ENCODE results near the gene CBR4. TPM values are rescaled to one million over a fixed set of nuclear protein-coding genes. Genes with fewer than 3 reads are reported as not detected.

Gene CBR4
- total RNA-seq, 1 experiment from 2014 or later, result 31.6 TPM

DNA sequence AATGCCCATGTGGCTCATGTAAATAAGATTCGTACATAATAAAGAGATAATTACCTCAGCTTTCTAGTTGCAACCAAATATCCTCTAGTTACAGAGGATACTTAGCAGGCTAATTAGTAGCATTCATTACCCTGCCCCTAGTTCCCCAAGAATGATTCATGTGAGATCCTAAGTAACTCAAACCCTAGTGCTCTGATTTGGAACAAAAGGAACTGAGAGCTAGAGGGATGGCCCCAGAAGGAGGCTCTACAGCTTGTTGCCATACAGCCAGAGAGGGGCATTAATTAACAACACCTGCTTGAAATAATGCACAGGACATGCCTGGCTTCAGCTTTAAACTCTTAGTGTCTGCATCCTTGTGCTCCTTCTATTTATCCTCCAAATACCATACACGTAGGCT is 32.6 kb upstream of the CBR4 start:
- no TSS peak for BruUV-seq (replicated peaks)
- intact Hi-C loops (cut with micrococcal nuclease; ENCODE audit: unreplicated experiment), result no loop called here
- ChIA-PET POLR2A (ENCODE audit: low non-redundant PET) (no interaction called here), CTCF (no interaction called here)
- H3K4me1 ChIP-seq (ENCODE audit: insufficient read depth, low read length, poor library complexity, severe bottlenecking), result no peaks in the 10 kb centered on the region
- H3K27ac ChIP-seq (ENCODE audit: low read depth, low read length, poor library complexity, severe bottlenecking), result no peak overlapping the region
- no peaks in the 10 kb centered on the region for H3K27me3 ChIP-seq (replicated peaks; ENCODE audit: insufficient read depth, low read depth, low read length, poor library complexity)
- TF ChIP-seq EZH2 (IDR thresholded peaks at IDR 0.05; ENCODE audit: borderline replicate concordance, low read depth, low read length, poor library complexity, severe bottlenecking), result no peak
- TF ChIP-seq, protein P1, sequence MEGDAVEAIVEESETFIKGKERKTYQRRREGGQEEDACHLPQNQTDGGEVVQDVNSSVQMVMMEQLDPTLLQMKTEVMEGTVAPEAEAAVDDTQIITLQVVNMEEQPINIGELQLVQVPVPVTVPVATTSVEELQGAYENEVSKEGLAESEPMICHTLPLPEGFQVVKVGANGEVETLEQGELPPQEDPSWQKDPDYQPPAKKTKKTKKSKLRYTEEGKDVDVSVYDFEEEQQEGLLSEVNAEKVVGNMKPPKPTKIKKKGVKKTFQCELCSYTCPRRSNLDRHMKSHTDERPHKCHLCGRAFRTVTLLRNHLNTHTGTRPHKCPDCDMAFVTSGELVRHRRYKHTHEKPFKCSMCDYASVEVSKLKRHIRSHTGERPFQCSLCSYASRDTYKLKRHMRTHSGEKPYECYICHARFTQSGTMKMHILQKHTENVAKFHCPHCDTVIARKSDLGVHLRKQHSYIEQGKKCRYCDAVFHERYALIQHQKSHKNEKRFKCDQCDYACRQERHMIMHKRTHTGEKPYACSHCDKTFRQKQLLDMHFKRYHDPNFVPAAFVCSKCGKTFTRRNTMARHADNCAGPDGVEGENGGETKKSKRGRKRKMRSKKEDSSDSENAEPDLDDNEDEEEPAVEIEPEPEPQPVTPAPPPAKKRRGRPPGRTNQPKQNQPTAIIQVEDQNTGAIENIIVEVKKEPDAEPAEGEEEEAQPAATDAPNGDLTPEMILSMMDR (conservative IDR thresholded peaks at IDR 0.05; ENCODE audit: low read depth, low read length), result no peak
- H3K36me3 ChIP-seq (ENCODE audit: insufficient read depth, low read length, poor library complexity, severe bottlenecking), result no peaks in the 10 kb centered on the region
- H3K4me3 ChIP-seq (ENCODE audit: low read depth, low read length, poor library complexity, severe bottlenecking), result no peak overlapping the region
- H3K9me3 ChIP-seq (ENCODE audit: low read depth, low read length, poor library complexity, severe bottlenecking), result no peaks in the 10 kb centered on the region
- no peak for DNase-seq (ENCODE audit: low spot score)

DNA sequence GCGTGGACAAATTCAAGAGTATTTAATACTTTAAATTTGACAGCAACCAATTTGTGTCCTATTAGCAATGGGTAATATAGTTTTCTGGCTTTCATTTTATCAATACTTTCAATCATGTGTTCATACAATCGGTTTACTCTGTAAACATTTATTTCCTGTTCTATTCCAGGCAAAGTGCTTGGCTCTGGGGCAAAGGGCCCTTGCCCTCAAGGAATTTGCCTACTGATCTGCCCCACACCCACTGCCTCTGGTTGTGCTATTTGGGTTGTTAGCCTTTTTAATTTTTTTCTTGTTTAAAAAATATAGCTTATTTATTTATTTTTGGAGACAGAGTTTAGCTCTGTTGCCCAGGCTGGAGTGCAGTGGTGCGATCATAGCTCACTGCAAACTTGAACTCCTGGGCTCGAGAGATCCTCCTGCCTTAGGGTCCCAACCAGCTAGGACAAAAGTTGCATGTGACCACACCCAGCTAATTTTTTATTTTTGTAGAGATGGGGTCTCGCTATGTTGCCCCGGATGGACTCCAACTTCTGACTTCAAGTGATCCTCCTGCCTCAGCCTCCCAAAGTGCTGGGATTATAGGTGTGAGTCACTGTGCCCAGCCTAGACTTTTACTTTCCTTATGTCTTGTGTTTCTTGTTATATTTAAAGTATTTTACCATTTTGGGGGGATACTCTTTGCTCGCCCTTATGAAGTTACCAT is 30.7 kb upstream of the CBR4 start:
- H3K36me3 ChIP-seq (ENCODE audit: insufficient read depth, low read length, poor library complexity, severe bottlenecking), result no peaks in the 10 kb centered on the region
- no peak overlapping the region for H3K4me3 ChIP-seq (ENCODE audit: low read depth, low read length, poor library complexity, severe bottlenecking)
- CTCF ChIA-PET, result no interaction called here
- no peaks in the 10 kb centered on the region for H3K27me3 ChIP-seq (replicated peaks; ENCODE audit: insufficient read depth, low read depth, low read length, poor library complexity)
- TF ChIP-seq EZH2 (IDR thresholded peaks at IDR 0.05; ENCODE audit: borderline replicate concordance, low read depth, low read length, poor library complexity, severe bottlenecking), result no peak
- TF ChIP-seq, protein P1 (conservative IDR thresholded peaks at IDR 0.05; ENCODE audit: low read depth, low read length), result no peak
- no peaks in the 10 kb centered on the region for H3K9me3 ChIP-seq (ENCODE audit: low read depth, low read length, poor library complexity, severe bottlenecking)
- no peaks in the 10 kb centered on the region for H3K4me1 ChIP-seq (ENCODE audit: insufficient read depth, low read length, poor library complexity, severe bottlenecking)
- DNase-seq (ENCODE audit: low spot score), result no peak
- no peak overlapping the region for H3K27ac ChIP-seq (ENCODE audit: low read depth, low read length, poor library complexity, severe bottlenecking)
- BruUV-seq (replicated peaks), result no TSS peak
- intact Hi-C loops (cut with micrococcal nuclease; ENCODE audit: unreplicated experiment), result no loop called here
- POLR2A ChIA-PET (ENCODE audit: low non-redundant PET), result no interaction called here

DNA sequence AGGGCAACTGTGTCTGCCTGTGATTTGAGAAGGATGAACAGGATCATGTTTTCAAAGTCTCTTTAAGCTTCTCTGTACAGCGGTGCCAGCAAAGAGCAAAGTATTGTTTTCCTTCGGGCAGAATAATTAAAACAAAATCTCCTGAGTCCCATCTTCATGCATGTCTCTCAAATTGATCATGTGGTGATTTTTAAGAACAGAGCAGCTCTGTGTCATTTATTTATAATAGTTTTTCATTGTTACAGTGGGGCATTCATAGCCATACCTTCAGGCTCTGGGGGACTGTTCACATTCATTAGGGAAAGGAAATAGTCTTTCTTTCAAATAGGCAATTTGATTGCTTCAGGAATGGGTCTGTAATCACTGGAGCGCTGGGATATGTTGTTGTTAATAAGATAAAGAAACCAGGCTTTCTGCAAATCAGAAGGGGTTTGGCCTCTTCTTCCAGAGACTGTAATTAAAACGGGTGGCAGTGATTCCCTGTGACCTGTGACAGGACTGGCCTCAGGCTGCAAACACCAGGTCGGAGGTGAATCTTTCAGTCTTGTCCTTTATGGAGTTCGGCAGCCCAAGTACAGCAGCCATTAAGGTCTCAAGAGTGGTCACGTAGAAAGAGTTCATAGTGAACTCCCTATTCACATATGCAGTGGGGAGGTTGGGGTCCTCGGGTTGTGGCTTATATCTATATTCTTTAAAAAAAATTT is 29.3 kb upstream of the CBR4 start:
- Histone ChIP-seq H3K27ac (ENCODE audit: low read depth, low read length, poor library complexity, severe bottlenecking) (no peak overlapping the region), H3K9me3 (ENCODE audit: low read depth, low read length, poor library complexity, severe bottlenecking) (no peaks in the 10 kb centered on the region), H3K36me3 (ENCODE audit: insufficient read depth, low read length, poor library complexity, severe bottlenecking) (no peaks in the 10 kb centered on the region), H3K27me3 (replicated peaks; ENCODE audit: insufficient read depth, low read depth, low read length, poor library complexity) (no peaks in the 10 kb centered on the region), H3K4me1 (ENCODE audit: insufficient read depth, low read length, poor library complexity, severe bottlenecking) (no peaks in the 10 kb centered on the region), H3K4me3 (ENCODE audit: low read depth, low read length, poor library complexity, severe bottlenecking) (no peak overlapping the region)
- no TSS peak for BruUV-seq (replicated peaks)
- POLR2A ChIA-PET (ENCODE audit: low non-redundant PET), result interaction anchor here (0.7 kb wide), 1 partner anchor 34 kb away, joined by 4 read pairs; no protein-coding TSS in a partner anchor
- intact Hi-C loops (cut with micrococcal nuclease; ENCODE audit: unreplicated experiment), result no loop called here
- no peak for DNase-seq (ENCODE audit: low spot score)
- CTCF ChIA-PET, result no interaction called here
- no peak for TF ChIP-seq EZH2 (IDR thresholded peaks at IDR 0.05; ENCODE audit: borderline replicate concordance, low read depth, low read length, poor library complexity, severe bottlenecking)
- TF ChIP-seq, protein P1 (conservative IDR thresholded peaks at IDR 0.05; ENCODE audit: low read depth, low read length), result no peak

Data from A673 (cell line).